NCI-H748 (cell line): ENCODE results near the gene PTPN22.
A peak's percentile ranks its signal among the peaks of the same experiment; 100 is the strongest.

ENCODE experiments used
- DNase-seq: peaks from one replicate; lab custom pipeline; 2025; ENCODE audit not compliant: unreplicated experiment; lab: John Stamatoyannopoulos, UW

The PTPN22 gene

DNA sequence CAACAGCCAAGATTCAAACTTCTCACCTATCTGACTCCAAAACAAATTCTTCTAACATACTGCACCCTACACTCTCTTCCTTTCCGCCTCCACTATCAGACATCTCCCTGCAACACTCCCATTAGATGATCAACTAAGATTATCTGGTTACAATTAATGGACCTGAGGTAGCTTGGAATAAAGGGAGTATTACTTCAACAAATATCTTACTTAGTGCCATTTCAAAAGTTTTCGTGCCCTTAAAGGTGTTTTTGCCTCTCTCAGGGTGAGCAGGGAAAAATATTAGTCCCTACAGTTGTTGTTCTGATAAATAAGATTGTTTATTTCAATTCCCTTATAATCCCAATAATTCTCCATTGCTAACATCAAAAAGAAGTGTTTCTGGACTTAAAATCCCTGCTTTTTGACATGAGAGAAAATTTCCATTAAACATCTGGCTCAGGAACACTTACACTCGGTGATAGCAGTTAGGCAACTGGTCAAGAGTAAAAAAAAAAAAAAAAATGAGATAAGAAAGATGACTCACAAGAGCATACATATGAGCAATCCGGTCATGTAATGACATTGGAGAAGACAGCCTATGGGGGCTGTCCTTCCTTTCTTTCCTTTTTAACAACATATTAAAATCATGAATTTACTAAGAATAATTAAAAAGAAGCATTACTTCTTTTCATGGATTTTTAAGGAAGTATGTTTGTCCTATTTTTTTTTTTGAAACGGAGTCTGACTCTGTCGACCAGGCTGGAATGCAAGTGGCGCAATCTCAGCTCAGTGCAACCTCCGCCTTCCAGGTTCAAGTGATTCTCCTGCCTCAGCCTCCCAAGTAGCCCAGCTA, 66.9 kb downstream of the PTPN22 start:
- no peak for DNase-seq

DNA sequence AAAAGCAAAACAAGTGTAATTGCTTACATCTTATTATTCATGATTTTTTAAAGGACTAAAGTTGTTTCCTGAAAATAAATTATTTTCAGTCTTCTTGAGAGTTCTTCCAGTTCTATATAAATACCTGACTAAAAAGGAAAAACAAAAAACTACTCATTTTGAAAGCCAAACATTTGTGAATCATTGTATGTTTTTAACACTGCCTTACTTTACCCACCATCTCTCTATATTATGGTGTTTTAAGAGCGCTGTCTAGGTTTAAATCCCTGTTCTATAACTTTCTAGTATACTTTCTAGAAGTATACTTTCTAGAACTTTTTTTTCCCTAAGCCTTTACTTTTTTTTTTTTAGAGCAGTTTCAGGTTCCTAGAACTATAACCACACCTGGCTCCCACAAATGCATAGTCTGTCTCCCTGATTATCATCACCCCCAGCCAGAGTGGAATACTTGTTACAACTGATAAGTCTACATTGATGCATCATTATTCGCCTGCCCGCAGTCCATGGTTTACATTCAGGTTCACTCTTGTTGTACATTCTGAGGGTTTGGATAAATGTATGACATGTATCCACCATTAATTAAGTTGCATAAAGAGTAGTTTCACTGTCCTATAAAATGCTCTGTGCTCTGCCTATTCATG, 69.0 kb downstream of the PTPN22 start:
- DNase-seq, result no peak

DNA sequence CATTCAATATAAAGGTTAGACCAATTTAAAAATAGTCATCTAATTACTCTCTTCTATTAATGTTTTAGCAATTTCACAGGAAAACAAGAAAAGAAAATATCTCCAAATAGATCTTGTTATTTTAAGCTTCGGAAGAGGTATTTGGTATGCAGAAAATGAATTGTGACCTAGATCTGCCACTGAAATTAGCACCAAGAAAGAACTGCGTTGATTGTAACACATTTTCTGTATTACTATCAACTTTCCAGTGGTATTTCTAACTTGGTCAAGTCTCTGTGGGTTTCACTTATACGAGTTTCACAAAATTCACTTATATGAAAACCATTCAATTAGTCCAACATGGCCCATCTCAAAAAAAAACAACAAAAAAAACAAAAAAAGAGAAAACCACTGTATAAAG, 71.0 kb downstream of the PTPN22 start:
- no peak for DNase-seq

DNA sequence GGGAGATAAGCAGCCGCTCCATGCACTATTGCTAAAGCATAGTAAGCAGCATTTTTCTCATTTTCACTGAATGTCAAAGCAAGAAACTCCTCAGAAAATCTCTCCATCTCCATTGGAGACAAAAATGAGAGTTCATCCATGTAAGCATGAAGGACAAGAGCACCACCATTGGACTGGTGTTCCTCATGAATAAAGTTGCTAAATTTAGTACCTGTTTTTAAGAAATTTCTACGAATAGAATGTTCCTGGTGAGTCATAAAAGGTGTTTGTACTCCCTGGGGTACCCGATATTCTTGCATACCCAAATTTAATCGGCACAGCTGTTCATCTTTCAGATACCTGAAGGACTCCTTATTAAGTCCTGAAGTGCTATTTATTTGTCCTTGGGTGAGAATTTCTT, 74.0 kb downstream of the PTPN22 start:
- DNase-seq, result no peak

DNA sequence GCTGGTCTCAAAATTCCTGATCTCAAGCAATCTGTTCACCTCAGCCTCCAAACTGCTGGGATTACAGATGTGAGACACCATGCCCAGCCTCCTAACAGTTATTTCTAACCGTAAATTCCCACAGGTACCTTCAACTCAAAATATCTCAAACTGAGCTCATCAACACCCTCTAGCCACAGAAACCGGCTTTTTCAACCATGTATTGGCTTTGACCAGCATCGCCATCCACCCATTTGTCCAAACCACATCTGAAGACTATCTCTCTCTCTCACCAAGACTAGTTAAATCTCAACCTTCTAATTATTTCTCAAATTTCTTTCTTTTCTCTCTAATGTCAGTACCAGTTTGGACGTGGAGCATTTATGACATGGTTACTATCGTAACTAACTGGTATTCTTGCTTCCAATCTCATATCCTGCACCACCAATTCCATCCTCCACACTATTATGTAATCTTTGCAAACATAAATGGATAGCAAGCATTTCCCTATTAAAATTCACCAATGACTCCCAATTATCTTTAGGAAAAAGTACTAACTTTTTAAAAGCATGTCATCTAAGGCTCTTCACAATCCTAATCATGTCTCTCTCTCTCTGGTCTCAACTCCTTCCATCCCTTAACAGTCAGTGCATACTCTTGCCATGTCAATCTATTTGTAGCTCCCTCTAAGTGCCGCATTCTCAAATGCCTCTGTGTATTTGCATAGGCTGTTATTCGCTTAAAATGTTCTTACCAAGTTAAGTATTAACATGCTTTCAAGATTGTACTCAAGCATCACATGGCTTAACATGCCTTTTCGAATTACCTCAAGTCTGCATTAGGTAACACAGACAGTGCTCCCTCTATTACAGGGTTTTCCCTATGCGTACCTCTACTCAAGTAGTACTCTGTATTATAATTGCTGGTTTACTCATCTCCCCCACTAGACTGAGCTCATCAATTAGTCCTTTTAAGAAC, 77.4 kb downstream of the PTPN22 start:
- no peak for DNase-seq

DNA sequence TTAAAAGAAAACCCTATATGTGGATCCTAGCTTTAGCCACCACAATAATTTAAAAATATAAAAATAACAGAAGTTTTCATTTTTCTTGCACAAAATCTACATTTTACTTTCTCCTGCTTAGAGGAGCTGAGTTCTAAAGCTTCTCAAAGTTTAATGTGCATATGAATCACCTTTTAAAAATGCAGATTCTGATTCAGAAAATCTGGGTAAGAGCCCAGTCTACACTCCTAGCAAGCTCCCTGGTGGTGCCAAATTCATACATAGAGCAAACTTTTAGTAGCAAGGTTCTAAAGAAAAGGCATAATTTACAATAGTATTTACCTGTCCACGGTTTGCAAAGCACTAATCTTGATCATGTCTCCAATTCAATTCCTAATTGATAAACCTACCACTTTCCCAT, 78.5 kb downstream of the PTPN22 start:
- no peak for DNase-seq

DNA sequence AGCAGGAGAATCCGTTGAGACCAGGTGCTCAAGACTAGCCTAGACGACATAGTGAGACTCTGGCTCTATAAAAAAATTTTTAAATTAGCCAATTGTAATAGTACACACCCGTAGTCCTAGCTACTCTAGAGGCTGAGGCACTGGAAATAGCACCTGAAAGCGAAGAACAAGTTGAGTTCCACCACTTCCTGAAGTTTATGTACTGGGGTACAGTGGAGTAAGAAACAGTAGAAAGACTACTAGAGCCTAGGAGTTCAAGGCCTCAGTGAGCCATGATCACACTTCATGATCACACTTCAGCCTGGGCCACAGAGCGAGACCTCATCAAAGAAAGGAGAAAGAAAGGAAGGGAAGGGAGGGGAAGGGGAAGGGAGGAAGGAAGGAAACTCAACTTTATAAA, 79.0 kb downstream of the PTPN22 start:
- DNase-seq, result no peak

DNA sequence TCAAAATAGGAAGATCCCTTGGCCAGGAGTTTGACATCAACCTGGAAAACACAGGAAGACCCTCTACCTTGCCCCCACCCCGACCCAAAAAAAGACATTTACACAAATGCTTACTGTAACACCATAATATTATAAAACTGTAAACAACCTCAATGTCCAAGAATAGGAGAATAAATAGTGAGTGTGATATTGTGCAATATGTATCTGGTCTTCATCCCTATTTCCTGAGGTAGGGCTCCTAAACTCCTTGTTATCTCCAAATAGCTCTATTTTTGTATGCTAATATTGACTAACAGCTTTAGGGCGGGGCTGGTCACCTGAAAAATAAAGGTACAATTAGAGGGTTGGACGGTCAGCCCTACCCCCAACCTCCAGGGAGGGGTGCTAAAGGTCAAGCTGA, 82.7 kb downstream of the PTPN22 start:
- peak; percentile 5 for DNase-seq

DNA sequence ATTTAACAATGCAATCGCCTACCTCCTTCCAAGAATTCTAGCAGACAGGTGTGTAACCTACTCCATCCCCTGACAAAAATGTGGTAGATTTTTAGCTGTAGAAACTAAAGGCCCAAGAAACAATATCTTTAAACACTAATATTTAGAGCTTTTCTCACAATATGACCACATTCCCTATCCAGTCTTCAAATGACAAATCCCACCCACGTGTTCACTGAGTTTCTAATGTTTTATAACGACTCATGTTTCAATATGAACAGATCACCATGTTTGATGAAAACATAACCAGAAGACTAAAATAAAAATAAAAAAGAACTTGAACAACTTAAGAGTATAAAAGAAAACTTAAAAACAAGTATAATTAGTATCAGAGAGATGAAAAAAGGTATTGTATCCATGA, 83.8 kb downstream of the PTPN22 start:
- DNase-seq, result no peak

DNA sequence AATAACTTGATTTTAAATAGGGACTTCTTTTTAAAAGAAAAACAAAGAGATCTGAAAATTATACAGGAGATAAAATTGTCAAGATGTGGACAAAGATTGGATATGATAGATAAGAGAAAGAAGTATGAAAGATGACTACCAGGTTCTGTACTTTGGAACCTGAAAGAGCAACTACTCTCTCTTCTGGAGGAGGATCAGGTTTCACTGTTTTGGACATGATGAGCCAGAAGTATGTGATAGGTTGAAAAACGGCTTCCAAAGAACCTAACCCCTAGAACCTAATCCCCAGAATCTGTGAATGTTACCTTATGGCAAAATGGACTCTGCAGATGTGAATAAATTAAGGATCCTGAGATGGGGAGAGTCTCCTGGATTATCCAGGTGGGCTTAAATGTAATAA, 85.4 kb downstream of the PTPN22 start:
- no peak for DNase-seq

DNA sequence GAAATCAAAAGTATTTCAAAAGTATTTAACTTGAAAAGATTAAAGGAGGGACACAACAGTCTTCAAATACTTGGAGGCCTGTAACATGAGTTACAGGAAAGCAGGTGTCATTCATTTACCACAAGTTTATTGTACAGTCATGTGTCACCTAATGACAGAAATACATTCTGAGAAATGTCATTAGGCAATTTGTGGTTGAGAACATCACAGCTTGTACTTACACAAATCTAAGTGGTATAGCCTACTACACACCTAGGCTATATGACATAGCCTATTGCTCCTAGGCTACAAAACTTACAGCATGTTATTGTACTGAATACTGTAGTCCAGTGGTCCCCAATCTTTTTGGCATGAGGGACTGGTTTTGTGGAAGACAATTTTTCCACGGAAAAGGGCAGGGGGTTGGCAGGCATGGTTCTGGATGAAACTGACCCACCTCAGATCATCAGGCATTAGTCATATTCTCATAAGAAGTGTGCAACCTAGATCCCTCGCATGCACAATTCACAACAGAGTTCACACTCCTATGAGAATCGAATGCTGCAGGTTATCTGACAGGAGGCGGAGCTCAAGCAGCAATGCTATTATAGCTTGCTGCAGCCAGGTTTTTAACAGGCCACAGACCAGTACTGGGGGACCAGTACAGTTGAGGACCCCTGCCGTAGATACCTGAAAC, 87.3 kb downstream of the PTPN22 start:
- no peak for DNase-seq

DNA sequence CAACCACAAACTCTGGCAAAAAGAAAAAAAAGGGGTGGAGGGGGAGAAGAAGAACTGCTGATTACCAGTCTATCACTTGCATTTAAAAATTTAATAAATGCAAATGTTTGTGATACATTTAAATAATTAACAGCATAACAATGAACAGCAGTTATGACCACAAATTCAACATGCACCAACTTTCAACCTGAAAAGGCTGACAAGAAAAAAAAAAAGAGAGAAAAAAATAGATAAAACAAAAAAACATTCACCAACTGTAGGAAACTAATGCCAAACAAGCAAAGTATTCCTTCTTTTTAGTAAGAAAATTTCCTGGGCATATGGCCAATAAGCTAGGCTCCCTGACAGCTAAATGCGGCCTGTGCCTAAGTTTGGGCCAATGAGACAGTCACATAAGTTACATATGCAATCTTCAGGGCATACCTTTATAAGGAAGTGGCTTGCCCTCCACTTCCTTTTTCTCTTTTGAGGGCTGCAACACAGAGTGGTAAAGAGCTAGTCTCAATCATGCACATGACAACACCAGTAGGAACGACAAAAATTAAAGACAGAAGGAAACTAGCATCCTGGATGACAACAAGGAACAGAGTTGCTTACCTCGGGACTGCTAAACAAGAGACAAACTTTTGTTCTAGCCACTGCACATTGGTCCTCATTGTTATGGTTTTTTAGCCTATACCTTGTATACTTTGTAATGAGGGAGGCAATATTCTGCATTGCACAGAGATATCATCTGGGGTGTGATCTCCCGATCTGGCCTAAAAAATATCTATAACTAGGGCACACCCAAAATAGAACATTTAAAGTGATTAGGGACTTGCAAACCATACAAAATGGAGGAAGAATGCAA, 88.0 kb downstream of the PTPN22 start:
- no peak for DNase-seq

DNA sequence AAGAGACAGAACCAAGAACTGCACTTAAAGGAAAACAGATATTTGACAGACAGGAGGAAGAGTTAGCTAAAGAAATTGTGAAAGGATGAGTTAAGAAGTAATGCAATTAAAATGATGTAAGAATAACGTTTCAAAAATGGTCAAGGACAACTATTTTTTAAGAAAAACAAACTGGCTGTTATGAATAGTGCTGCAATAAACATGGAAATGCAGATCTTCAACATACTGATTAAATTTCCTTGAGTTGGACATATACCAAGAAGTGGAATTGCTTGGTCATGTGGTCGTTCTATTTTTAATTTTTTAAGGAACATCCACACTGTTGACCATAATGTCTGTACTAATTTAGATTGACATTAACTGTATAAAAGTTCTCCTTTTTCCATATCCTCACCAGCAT, 89.1 kb downstream of the PTPN22 start:
- DNase-seq, result no peak

DNA sequence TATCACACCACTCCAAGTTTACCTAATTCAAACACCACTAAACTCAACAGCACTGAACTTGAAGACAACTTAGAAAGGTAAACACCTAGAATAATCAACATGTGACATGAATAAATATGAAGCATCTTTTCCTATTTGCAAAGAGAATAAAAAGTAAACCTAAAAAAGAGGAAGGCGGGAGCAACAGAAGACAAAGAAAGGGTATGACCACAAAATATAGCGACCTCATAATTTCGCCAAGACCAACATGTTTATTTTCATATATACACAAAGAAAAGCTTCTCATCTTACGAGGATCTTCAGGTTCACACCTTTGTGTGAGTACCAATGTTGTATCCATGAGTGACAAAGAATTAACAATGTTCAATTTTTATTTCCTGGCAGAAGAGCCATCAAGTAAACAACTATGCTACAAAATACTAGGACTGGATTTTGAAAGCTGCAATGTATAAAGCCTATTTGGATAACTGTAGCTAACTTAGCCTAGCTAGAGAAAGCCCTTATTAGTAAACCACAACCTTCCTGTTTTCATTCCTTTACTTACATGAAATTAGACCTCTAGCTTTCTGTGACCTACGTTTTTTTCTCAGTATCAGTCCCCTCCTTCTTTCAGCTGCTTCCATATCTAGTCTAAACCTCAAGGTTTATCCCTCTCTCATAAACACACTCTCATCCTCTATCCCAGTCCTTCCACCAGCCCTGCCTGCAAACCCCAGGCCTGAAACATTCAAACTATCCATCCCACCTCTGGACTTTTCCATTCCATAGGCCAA, 91.0 kb downstream of the PTPN22 start:
- DNase-seq, result no peak

DNA sequence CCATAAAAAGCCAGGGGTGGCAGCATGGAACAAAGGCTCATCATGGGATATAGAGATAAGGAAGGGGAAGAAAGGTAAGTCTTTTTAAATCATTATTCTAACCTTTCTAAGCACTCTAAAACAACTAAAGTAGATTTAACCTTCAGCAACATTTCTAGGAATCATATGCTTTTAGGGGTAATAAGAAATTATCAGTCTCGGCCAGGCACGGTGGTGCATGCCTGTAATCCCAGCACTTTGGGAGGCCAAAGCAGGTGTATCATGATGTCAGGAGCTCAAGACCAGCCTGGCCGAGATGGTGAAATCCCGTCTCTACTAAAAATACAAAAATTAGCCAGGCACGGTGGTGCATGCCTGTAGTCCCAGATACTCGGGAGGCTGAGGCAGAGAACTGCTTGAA, 92.0 kb downstream of the PTPN22 start:
- DNase-seq, result no peak

DNA sequence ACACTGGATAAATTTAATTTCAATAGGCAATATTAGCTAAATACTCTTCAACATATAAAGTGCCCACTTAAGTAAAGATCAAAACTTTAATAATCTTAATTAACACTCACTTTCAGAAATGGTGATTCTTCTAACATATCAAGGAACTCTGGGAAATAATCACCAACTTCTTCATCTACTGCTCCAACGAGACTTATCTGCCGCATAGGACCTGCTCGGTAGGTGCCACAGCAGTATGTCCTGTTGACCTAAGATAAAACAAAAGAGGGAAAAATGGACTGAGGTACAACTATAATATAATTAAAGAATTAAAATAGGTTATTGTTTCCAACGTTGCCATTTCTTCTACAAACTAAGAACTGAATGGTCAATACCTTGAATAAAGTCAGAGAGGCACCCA, 94.0 kb downstream of the PTPN22 start:
- no peak for DNase-seq

DNA sequence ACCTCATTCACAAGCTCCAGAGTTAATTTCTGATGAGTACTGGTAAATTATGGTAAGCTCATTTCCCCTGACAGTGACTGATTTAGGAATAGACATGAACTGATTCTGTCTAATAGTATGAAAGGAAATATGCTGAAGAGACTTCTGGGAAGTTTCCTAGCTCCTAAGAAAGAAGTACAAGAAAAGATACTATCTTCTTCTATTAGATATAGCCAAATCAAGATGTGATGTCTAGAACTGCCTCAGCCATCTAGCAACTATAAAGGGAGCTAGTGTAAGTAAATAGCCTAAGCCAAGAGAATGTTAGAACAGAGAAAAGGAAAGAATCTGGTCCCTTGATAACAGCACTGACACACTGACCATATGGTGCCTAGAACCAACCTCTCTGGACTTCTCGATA, 101.5 kb downstream of the PTPN22 start:
- DNase-seq, result no peak

DNA sequence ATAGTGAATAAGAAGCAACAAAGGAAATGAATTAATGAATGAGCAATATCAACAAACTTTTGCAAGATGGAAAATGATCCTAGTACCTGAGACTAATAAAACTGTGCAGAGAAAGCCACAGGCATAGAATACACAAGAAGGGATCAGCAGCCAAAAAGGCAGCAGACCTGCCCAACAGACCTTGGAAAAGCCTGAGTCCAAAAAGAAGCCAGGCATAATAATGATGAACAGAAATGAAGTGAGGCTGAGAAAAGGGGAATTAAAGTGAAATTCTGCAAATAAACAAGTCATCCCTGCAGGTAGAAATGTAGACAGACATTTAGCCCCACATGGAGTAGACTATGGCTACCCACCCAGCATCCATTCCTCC, 101.9 kb downstream of the PTPN22 start:
- DNase-seq, result no peak

DNA sequence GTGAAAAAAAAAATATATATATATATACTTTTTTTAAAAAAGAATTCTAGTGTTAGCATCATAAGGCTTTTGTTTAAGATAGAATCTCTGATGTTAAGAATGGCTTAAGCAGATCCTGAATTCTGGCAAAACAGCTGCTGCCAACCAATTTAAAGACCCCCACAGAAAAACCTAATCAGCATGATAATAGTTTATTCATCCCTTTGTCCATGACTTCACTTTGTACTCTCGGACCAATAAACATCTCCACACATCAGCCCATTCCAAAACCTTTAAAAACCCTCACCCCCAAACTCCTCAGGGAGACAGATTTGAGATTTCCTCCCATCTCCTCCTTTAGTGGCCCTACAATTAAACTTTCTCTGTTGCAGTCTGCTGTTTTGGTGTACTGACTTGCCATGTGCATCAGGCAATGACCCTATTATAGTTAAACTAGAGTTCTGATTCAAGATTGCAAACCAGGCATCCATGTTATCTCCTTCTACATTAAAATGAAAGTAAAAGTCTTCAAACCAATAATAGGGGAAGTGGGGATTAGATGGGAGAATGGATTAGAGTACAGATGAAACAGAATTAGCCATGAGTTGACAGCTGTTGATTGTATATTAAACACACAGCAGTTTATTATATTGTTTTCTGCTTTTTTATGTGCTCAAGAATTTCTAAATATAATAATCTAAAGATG, 102.5 kb downstream of the PTPN22 start:
- DNase-seq, result no peak
